Erythroblast (primary cell): ENCODE data around the gene RANGRF.

Source experiments
- GATA1 ChIP-seq: IDR thresholded peaks from 2 replicates; pipeline ENCODE4 v1.6.1; 2011; ENCODE audit warnings: low read depth, mild to moderate bottlenecking, control low read depth, low read length, moderate library complexity
- POLR2A ChIP-seq: IDR thresholded peaks from 2 replicates; pipeline ENCODE4 v1.6.1; 2011; ENCODE audit warnings: mild to moderate bottlenecking, low read length

- TF ChIP-seq POLR2A (no peak), GATA1 (no peak)
Observed at GRCh38 chr17:8253801-8254200, 34.7 kb upstream of the RANGRF start.
